Suprapubic skin (tissue), 4 donors: ENCODE measurements around the gene TAF6L.

Source experiments
- EP300 ChIP-seq: sonication (generic); formaldehyde crosslinking; IDR thresholded peaks from one replicate; pipeline ENCODE4 v1.6.1; 2017; ENCODE audit warnings: antibody characterized with exemption
- POLR2A ChIP-seq, 2 donors: fragments of 450-650 bp; IDR thresholded peaks; one replicate each; pipeline ENCODE4 v1.6.1; 2017; ENCODE audit warnings: antibody characterized with exemption in 2 of 2, mild to moderate bottlenecking in 2 of 2, moderate library complexity in 2 of 2
- POLR2AphosphoS5 ChIP-seq, 3 donors: sonication (generic); formaldehyde crosslinking; IDR thresholded peaks; one replicate each; pipeline ENCODE4 v1.6.1; 2017; ENCODE audit warnings: antibody characterized with exemption in 3 of 3
- TF ChIP-seq, protein P1 (sequence below), 2 donors: fragments of 200-600 bp in 1 of 2; fragments of 450-650 bp in 1 of 2; sonication (generic) in 1 of 2; IDR thresholded peaks; one replicate each; pipeline ENCODE4 v1.5.1; 2016 to 2019; ENCODE audit warnings: antibody characterized with exemption in 2 of 2, mild to moderate bottlenecking in 1 of 2, moderate library complexity in 1 of 2

DNA sequence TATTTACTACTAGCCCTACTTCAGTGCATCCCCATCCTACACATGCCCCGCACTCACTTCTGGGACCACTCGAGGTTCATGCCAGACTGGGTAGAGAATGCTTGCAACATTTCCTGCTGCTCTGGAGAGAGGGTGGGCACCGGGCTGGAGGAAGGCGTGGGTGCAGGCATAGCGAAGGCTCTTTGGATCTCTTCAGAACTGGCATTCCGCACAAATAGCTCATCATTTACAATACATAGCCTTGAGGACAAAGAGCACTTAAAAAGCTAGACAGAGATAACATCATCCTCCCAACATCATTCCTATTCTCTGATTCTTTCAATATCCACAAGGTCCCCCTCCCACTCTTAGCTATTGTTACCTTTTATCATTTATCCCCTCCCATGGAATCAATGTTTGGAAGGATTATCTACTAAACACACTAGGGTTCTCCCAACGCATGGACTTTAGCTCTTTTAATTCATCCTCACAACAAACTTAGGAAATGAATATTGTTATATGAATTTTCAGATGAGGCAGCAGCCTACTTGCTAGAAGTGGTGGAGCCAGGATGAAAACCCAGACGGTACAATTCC is 23.1 kb downstream of the TAF6L start:
- TF ChIP-seq, protein P1, sequence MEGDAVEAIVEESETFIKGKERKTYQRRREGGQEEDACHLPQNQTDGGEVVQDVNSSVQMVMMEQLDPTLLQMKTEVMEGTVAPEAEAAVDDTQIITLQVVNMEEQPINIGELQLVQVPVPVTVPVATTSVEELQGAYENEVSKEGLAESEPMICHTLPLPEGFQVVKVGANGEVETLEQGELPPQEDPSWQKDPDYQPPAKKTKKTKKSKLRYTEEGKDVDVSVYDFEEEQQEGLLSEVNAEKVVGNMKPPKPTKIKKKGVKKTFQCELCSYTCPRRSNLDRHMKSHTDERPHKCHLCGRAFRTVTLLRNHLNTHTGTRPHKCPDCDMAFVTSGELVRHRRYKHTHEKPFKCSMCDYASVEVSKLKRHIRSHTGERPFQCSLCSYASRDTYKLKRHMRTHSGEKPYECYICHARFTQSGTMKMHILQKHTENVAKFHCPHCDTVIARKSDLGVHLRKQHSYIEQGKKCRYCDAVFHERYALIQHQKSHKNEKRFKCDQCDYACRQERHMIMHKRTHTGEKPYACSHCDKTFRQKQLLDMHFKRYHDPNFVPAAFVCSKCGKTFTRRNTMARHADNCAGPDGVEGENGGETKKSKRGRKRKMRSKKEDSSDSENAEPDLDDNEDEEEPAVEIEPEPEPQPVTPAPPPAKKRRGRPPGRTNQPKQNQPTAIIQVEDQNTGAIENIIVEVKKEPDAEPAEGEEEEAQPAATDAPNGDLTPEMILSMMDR (IDR thresholded peaks at IDR 0.05), result no peak
- TF ChIP-seq EP300, result no peak
- TF ChIP-seq POLR2A (IDR thresholded peaks at IDR 0.05), result no peak
- no peak for TF ChIP-seq POLR2AphosphoS5 (IDR thresholded peaks at IDR 0.05)
